ENCODE results near the gene USP21. TPM values are rescaled to one million over a fixed set of nuclear protein-coding genes. Genes with fewer than 3 reads are reported as not detected.
A peak's percentile ranks its signal among the peaks of the same experiment; 100 is the strongest.

Gene USP21
- polyA plus RNA-seq, 1 donor from 2014 or later, result 20.2 TPM

GRCh38 chr1:161200992-161201835, 41.9 kb downstream of the USP21 start:
- Histone ChIP-seq H3K4me2 (ENCODE audit: low read length) (peak overlapping the region; percentile 48), H3K9me3 (ENCODE audit: low read length) (no peaks in the 10 kb centered on the region), H3K27me3 (ENCODE audit: insufficient read depth, low read depth, low read length) (no peaks in the 10 kb centered on the region), H3F3A (ENCODE audit: insufficient read depth, low read length, poor library complexity, severe bottlenecking) (no peaks in the 10 kb centered on the region), H3K36me3 (ENCODE audit: insufficient read depth, low read length) (peaks cover 7% of the 10 kb centered on the region), H3K9ac (ENCODE audit: low read length) (peak overlapping the region; percentile 91), H2AFZ (ENCODE audit: low read depth, low read length) (peak overlapping the region; percentile 96), H4K20me1 (ENCODE audit: insufficient read depth) (no peaks in the 10 kb centered on the region), H3K27ac (ENCODE audit: low read length) (peak overlapping the region; percentile 90), H3K79me2 (replicated peaks; ENCODE audit: insufficient read depth, low read length) (peaks cover 22% of the 10 kb centered on the region), H3K4me3 (ENCODE audit: low read length) (peak overlapping the region; percentile 80), H3K9me2 (ENCODE audit: insufficient read depth, low read length) (no peaks in the 10 kb centered on the region)
- TF ChIP-seq SMC3 (conservative IDR thresholded peaks at IDR 0.05; ENCODE audit: poor library complexity) (no peak), EP300 (conservative IDR thresholded peaks at IDR 0.05; ENCODE audit: poor library complexity, severe bottlenecking) (no peak), EZH2 (IDR thresholded peaks at IDR 0.05; ENCODE audit: borderline replicate concordance, insufficient read depth, low read length, poor library complexity, severe bottlenecking) (no peak), POLR2AphosphoS5 (IDR thresholded peaks at IDR 0.05) (no peak), CTCF (IDR thresholded peaks at IDR 0.05; ENCODE audit: poor library complexity, severe bottlenecking) (no peak), TAF1 (IDR thresholded peaks at IDR 0.05; ENCODE audit: low read depth) (no peak), MXI1 (conservative IDR thresholded peaks at IDR 0.05; ENCODE audit: poor library complexity, severe bottlenecking) (no peak), RAD21 (conservative IDR thresholded peaks at IDR 0.05) (no peak)
- TF ChIP-seq, protein P1, sequence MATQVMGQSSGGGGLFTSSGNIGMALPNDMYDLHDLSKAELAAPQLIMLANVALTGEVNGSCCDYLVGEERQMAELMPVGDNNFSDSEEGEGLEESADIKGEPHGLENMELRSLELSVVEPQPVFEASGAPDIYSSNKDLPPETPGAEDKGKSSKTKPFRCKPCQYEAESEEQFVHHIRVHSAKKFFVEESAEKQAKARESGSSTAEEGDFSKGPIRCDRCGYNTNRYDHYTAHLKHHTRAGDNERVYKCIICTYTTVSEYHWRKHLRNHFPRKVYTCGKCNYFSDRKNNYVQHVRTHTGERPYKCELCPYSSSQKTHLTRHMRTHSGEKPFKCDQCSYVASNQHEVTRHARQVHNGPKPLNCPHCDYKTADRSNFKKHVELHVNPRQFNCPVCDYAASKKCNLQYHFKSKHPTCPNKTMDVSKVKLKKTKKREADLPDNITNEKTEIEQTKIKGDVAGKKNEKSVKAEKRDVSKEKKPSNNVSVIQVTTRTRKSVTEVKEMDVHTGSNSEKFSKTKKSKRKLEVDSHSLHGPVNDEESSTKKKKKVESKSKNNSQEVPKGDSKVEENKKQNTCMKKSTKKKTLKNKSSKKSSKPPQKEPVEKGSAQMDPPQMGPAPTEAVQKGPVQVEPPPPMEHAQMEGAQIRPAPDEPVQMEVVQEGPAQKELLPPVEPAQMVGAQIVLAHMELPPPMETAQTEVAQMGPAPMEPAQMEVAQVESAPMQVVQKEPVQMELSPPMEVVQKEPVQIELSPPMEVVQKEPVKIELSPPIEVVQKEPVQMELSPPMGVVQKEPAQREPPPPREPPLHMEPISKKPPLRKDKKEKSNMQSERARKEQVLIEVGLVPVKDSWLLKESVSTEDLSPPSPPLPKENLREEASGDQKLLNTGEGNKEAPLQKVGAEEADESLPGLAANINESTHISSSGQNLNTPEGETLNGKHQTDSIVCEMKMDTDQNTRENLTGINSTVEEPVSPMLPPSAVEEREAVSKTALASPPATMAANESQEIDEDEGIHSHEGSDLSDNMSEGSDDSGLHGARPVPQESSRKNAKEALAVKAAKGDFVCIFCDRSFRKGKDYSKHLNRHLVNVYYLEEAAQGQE (IDR thresholded peaks at IDR 0.05; ENCODE audit: borderline replicate concordance), result no peak

- H3K4me3 ChIP-seq (ENCODE audit: low read length), result peak within 1 kb of the TSS; percentile 80
- H3K9ac ChIP-seq (ENCODE audit: low read length), result peak within 1 kb of the TSS; percentile 91
- peak within 1 kb of the TSS; percentile 96 for H2AFZ ChIP-seq (ENCODE audit: low read depth, low read length)
- no peaks in the 10 kb centered on the region for H3K9me3 ChIP-seq (ENCODE audit: low read length)
- peak within 1 kb of the TSS; percentile 48 for H3K4me2 ChIP-seq (ENCODE audit: low read length)
- H3K27me3 ChIP-seq (ENCODE audit: insufficient read depth, low read depth, low read length), result no peaks in the 10 kb centered on the region
- TF ChIP-seq SMC3 (conservative IDR thresholded peaks at IDR 0.05; ENCODE audit: poor library complexity) (peak; percentile 30), MXI1 (conservative IDR thresholded peaks at IDR 0.05; ENCODE audit: poor library complexity, severe bottlenecking) (peak; percentile 68), TAF1 (IDR thresholded peaks at IDR 0.05; ENCODE audit: low read depth) (peak; percentile 99), POLR2AphosphoS5 (IDR thresholded peaks at IDR 0.05) (peak; percentile 99), EZH2 (IDR thresholded peaks at IDR 0.05; ENCODE audit: borderline replicate concordance, insufficient read depth, low read length, poor library complexity, severe bottlenecking) (no peak), EP300 (conservative IDR thresholded peaks at IDR 0.05; ENCODE audit: poor library complexity, severe bottlenecking) (peak; percentile 44), CTCF (IDR thresholded peaks at IDR 0.05; ENCODE audit: poor library complexity, severe bottlenecking) (peak; percentile 65), RAD21 (conservative IDR thresholded peaks at IDR 0.05) (peak; percentile 25)
- TF ChIP-seq, protein P1 (IDR thresholded peaks at IDR 0.05; ENCODE audit: borderline replicate concordance), result peak; percentile 97
- H3K79me2 ChIP-seq (replicated peaks; ENCODE audit: insufficient read depth, low read length), result peaks cover 22% of the 10 kb centered on the region
- H3K36me3 ChIP-seq (ENCODE audit: insufficient read depth, low read length), result peaks cover 7% of the 10 kb centered on the region
- no peaks in the 10 kb centered on the region for H3F3A ChIP-seq (ENCODE audit: insufficient read depth, low read length, poor library complexity, severe bottlenecking)
- peak within 1 kb of the TSS; percentile 90 for H3K27ac ChIP-seq (ENCODE audit: low read length)
- no peaks in the 10 kb centered on the region for H4K20me1 ChIP-seq (ENCODE audit: insufficient read depth)
- no peaks in the 10 kb centered on the region for H3K9me2 ChIP-seq (ENCODE audit: insufficient read depth, low read length)
Observed at GRCh38 chr1:161201836-161202712, 42.8 kb downstream of the USP21 start, which contains the start of gene NDUFS2. Gene NDUFS2, plus strand, starts transcription at chr1:161202367. Its CDS starts 19 bp downstream, at chr1:161202386.

All from neural cell (in vitro differentiated cells).